GM23338 (cell line): ENCODE results near the gene CHMP6.

ENCODE experiments used
- CREB1 ChIP-seq: fragments of 250-450 bp; sonication (Bioruptor Pico); IDR thresholded peaks from 2 replicates; pipeline ENCODE4 v1.5.0; 2020; ENCODE audit warnings: low read depth, mild to moderate bottlenecking, moderate library complexity
- EZH2 ChIP-seq: fragments of 200-600 bp; sonication (generic); IDR thresholded peaks from one replicate; pipeline ENCODE4 v1.8.0; 2017; ENCODE audit warnings: antibody characterized with exemption, mild to moderate bottlenecking, low read depth; ENCODE audit not compliant: unreplicated experiment
- EZH2phosphoT487 ChIP-seq: fragments of 200-600 bp; sonication (generic); IDR thresholded peaks from one replicate; pipeline ENCODE4 v1.8.1; 2018; ENCODE audit warnings: antibody characterized with exemption; ENCODE audit not compliant: unreplicated experiment
- JUNB ChIP-seq: IDR thresholded peaks from one replicate; pipeline ENCODE4 v1.6.1; 2016; ENCODE audit warnings: antibody characterized with exemption; ENCODE audit not compliant: unreplicated experiment
- NANOG ChIP-seq: IDR thresholded peaks from 2 replicates; pipeline ENCODE4 v1.6.1; 2016; ENCODE audit warnings: antibody characterized with exemption, borderline replicate concordance
- POLR2AphosphoS5 ChIP-seq: IDR thresholded peaks from 2 replicates; pipeline ENCODE4 v1.6.1; 2016; ENCODE audit warnings: antibody characterized with exemption, low read depth
- STAT1 ChIP-seq: IDR thresholded peaks from one replicate; pipeline ENCODE4 v1.6.1; 2016; ENCODE audit warnings: antibody characterized with exemption; ENCODE audit not compliant: unreplicated experiment
- ZNF114 ChIP-seq: fragments of 250-450 bp; sonication (Bioruptor Pico); IDR thresholded peaks from 2 replicates; pipeline ENCODE4 v1.5.0; 2020; ENCODE audit warnings: mild to moderate bottlenecking, moderate library complexity
- ZNF331 ChIP-seq: fragments of 250-450 bp; sonication (Bioruptor Pico); IDR thresholded peaks from 2 replicates; pipeline ENCODE4 v1.5.0; 2020; ENCODE audit warnings: low read depth, mild to moderate bottlenecking, moderate library complexity
- TF ChIP-seq, protein P1 (sequence below), 2 experiments: fragments of 200-600 bp in 1 of 2; sonication (generic) in 1 of 2; conservative IDR thresholded peaks; 2 replicates each; pipeline versions ENCODE4 v1.5.1 to v1.6.1; 2016 to 2017; ENCODE audit warnings: antibody characterized with exemption in 2 of 2, low read depth in 2 of 2, mild to moderate bottlenecking in 2 of 2, moderate library complexity in 1 of 2
- TF ChIP-seq, protein P2 (sequence below): IDR thresholded peaks from one replicate; pipeline ENCODE4 v1.6.1; 2018; ENCODE audit warnings: antibody characterized with exemption; ENCODE audit not compliant: unreplicated experiment
- TF ChIP-seq, protein P3 (sequence below): IDR thresholded peaks from 2 replicates; pipeline ENCODE4 v1.6.1; 2016; ENCODE audit warnings: antibody characterized with exemption

- TF ChIP-seq, protein P1, sequence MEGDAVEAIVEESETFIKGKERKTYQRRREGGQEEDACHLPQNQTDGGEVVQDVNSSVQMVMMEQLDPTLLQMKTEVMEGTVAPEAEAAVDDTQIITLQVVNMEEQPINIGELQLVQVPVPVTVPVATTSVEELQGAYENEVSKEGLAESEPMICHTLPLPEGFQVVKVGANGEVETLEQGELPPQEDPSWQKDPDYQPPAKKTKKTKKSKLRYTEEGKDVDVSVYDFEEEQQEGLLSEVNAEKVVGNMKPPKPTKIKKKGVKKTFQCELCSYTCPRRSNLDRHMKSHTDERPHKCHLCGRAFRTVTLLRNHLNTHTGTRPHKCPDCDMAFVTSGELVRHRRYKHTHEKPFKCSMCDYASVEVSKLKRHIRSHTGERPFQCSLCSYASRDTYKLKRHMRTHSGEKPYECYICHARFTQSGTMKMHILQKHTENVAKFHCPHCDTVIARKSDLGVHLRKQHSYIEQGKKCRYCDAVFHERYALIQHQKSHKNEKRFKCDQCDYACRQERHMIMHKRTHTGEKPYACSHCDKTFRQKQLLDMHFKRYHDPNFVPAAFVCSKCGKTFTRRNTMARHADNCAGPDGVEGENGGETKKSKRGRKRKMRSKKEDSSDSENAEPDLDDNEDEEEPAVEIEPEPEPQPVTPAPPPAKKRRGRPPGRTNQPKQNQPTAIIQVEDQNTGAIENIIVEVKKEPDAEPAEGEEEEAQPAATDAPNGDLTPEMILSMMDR (conservative IDR thresholded peaks at IDR 0.05; ENCODE audit: low read depth in 2 of 2), result no peak
- TF ChIP-seq EZH2 (no peak), EZH2phosphoT487 (no peak), ZNF114 (CRISPR knock-in tag) (no peak), ZNF331 (no peak), POLR2AphosphoS5 (no peak), CREB1 (CRISPR knock-in tag) (no peak), JUNB (no peak), STAT1 (no peak), NANOG (no peak)
- TF ChIP-seq, protein P2, sequence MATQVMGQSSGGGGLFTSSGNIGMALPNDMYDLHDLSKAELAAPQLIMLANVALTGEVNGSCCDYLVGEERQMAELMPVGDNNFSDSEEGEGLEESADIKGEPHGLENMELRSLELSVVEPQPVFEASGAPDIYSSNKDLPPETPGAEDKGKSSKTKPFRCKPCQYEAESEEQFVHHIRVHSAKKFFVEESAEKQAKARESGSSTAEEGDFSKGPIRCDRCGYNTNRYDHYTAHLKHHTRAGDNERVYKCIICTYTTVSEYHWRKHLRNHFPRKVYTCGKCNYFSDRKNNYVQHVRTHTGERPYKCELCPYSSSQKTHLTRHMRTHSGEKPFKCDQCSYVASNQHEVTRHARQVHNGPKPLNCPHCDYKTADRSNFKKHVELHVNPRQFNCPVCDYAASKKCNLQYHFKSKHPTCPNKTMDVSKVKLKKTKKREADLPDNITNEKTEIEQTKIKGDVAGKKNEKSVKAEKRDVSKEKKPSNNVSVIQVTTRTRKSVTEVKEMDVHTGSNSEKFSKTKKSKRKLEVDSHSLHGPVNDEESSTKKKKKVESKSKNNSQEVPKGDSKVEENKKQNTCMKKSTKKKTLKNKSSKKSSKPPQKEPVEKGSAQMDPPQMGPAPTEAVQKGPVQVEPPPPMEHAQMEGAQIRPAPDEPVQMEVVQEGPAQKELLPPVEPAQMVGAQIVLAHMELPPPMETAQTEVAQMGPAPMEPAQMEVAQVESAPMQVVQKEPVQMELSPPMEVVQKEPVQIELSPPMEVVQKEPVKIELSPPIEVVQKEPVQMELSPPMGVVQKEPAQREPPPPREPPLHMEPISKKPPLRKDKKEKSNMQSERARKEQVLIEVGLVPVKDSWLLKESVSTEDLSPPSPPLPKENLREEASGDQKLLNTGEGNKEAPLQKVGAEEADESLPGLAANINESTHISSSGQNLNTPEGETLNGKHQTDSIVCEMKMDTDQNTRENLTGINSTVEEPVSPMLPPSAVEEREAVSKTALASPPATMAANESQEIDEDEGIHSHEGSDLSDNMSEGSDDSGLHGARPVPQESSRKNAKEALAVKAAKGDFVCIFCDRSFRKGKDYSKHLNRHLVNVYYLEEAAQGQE, result no peak
- TF ChIP-seq, protein P3, sequence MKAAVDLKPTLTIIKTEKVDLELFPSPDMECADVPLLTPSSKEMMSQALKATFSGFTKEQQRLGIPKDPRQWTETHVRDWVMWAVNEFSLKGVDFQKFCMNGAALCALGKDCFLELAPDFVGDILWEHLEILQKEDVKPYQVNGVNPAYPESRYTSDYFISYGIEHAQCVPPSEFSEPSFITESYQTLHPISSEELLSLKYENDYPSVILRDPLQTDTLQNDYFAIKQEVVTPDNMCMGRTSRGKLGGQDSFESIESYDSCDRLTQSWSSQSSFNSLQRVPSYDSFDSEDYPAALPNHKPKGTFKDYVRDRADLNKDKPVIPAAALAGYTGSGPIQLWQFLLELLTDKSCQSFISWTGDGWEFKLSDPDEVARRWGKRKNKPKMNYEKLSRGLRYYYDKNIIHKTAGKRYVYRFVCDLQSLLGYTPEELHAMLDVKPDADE, result no peak
Measured at GRCh38 chr17:80961541-80962330, 29.9 kb upstream of the CHMP6 start.
